Thyroid gland (tissue), 4 donors: ENCODE results near the gene HAP1.

Experiments
- CTCF ChIP-seq, 6 experiments: fragments of 200-600 bp in 3 of 6; fragments of 450-650 bp in 3 of 6; sonication (generic) in 3 of 6; IDR thresholded peaks; one replicate each; pipeline ENCODE4 v1.5.1; 2016 to 2019; ENCODE audit warnings: antibody characterized with exemption in 6 of 6, mild to moderate bottlenecking in 2 of 6, inconsistent platforms in 1 of 6, moderate library complexity in 1 of 6
- POLR2A ChIP-seq, 2 donors: fragments of 450-650 bp; IDR thresholded peaks; one replicate each; pipeline ENCODE4 v1.6.1; 2017; ENCODE audit warnings: antibody characterized with exemption in 2 of 2, mild to moderate bottlenecking in 2 of 2, moderate library complexity in 1 of 2

- no peak for TF ChIP-seq CTCF (IDR thresholded peaks at IDR 0.05)
- no peak for TF ChIP-seq POLR2A (IDR thresholded peaks at IDR 0.05)
Measured at GRCh38 chr17:41779954-41780353, 45.5 kb upstream of the HAP1 start.
